Measurements from ENCODE around the gene SLC2A8.

SLC2A8 gene

GRCh38 chr9:127402401-127403090, 5.6 kb downstream of the SLC2A8 start:
- no peak for TF ChIP-seq GATA1 (IDR thresholded peaks at IDR 0.05; ENCODE audit: low read depth, low read length)
- no peak for TF ChIP-seq POLR2A (IDR thresholded peaks at IDR 0.05; ENCODE audit: low read length)
- DNase-seq, result no peak

DNA sequence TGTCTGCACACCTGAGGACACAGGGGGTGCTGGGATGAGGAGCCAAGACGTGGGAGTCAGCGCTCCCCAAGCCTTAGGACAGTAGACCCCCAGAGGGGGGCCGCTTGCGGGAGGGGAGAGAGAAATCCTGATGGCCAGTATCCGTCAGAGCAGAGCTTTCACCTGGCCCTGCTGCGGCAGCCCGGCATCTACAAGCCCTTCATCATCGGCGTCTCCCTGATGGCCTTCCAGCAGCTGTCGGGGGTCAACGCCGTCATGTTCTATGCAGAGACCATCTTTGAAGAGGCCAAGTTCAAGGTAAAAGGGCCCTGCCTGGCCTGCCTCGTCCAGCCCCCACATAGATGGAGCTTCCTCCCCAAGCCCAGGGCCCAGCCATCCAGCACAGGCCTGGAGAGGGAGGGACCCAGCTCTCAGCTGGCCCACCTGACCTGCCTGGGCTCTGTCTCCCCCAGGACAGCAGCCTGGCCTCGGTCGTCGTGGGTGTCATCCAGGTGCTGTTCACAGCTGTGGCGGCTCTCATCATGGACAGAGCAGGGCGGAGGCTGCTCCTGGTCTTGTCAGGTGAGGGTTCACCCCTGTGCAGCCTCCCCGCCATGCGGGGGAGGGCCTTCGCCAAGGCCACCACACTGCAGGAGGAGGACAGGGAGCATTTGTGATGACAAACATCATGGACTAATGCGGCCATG, 6.7 kb downstream of the SLC2A8 start:
- DNase-seq, result no peak
- TF ChIP-seq POLR2A (IDR thresholded peaks at IDR 0.05; ENCODE audit: low read length) (no peak), GATA1 (IDR thresholded peaks at IDR 0.05; ENCODE audit: low read depth, low read length) (no peak)

- TF ChIP-seq POLR2A (IDR thresholded peaks at IDR 0.05; ENCODE audit: low read length) (no peak), GATA1 (IDR thresholded peaks at IDR 0.05; ENCODE audit: low read depth, low read length) (no peak)
- DNase-seq, result no peak
Measured at GRCh38 chr9:127404631-127405030, 7.7 kb downstream of the SLC2A8 start.

- DNase-seq, result no peak
- no peak for TF ChIP-seq POLR2A (IDR thresholded peaks at IDR 0.05; ENCODE audit: low read length)
- no peak for TF ChIP-seq GATA1 (IDR thresholded peaks at IDR 0.05; ENCODE audit: low read depth, low read length)
Measured at GRCh38 chr9:127405344-127406125, 8.6 kb downstream of the SLC2A8 start.

GRCh38 chr9:127406799-127407491, 10.0 kb downstream of the SLC2A8 start:
- DNase-seq, result no peak
- no peak for TF ChIP-seq POLR2A (IDR thresholded peaks at IDR 0.05; ENCODE audit: low read length)
- TF ChIP-seq GATA1 (IDR thresholded peaks at IDR 0.05; ENCODE audit: low read depth, low read length), result no peak

GRCh38 chr9:127407492-127407843, 10.5 kb downstream of the SLC2A8 start:
- DNase-seq, result no peak
- TF ChIP-seq GATA1 (IDR thresholded peaks at IDR 0.05; ENCODE audit: low read depth, low read length) (no peak), POLR2A (IDR thresholded peaks at IDR 0.05; ENCODE audit: low read length) (no peak)

- TF ChIP-seq POLR2A (IDR thresholded peaks at IDR 0.05; ENCODE audit: low read length), result no peak
- no peak for TF ChIP-seq GATA1 (IDR thresholded peaks at IDR 0.05; ENCODE audit: low read depth, low read length)
- no peak for DNase-seq
Measured at GRCh38 chr9:127411122-127411521, 14.2 kb downstream of the SLC2A8 start.

DNA sequence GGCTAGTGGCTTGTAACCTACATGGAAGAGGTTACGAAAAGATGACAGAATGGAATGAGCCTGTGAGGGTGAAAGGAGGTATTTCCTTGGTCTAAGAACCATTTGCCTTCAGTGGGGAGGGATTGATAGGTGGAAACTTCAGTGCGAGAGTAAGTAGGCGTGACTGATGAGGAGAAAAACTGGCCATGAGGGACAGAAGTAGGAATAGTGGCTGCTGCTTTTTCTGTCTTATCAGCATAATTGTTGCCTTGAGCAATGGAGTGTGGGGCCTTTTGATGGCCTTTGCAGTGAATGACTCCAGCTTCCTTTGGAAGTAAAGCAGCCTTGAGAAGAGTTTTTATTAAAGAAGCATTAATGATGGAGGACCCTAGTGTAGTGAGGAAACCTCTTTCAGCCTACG, 18.2 kb downstream of the SLC2A8 start:
- TF ChIP-seq POLR2A (IDR thresholded peaks at IDR 0.05; ENCODE audit: low read length) (no peak), GATA1 (IDR thresholded peaks at IDR 0.05; ENCODE audit: low read depth, low read length) (no peak)
- no peak for DNase-seq

DNA sequence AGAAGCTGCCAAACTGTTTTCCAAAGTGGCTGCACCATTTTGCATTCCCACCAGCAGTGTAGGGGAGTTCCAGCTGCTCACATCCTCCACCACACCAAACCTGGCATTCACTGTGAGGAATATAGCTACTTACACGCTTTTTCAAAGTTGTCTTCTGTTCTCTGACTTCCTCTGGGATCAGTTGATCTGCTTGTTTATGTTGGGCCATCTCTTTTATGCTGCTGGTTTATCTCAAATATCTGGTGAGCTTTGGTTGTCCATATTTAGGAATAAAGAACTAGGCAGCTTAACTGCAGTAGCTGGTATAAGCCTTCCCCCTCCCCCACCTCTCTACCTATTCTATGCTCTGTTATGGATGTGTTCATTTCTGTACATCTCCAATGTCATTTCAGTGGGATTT, 18.7 kb downstream of the SLC2A8 start:
- no peak for DNase-seq
- TF ChIP-seq GATA1 (IDR thresholded peaks at IDR 0.05; ENCODE audit: low read depth, low read length) (no peak), POLR2A (IDR thresholded peaks at IDR 0.05; ENCODE audit: low read length) (no peak)

- TF ChIP-seq POLR2A (IDR thresholded peaks at IDR 0.05; ENCODE audit: low read length), result no peak
- TF ChIP-seq GATA1 (IDR thresholded peaks at IDR 0.05; ENCODE audit: low read depth, low read length), result no peak
- no peak for DNase-seq
Measured at GRCh38 chr9:127417131-127418036, 20.4 kb downstream of the SLC2A8 start.

- peak; percentile 60 to 62 for DNase-seq
- TF ChIP-seq GATA1 (IDR thresholded peaks at IDR 0.05; ENCODE audit: low read depth, low read length) (no peak), POLR2A (IDR thresholded peaks at IDR 0.05; ENCODE audit: low read length) (no peak)
Measured at GRCh38 chr9:127418037-127418471, 21.1 kb downstream of the SLC2A8 start.

DNA sequence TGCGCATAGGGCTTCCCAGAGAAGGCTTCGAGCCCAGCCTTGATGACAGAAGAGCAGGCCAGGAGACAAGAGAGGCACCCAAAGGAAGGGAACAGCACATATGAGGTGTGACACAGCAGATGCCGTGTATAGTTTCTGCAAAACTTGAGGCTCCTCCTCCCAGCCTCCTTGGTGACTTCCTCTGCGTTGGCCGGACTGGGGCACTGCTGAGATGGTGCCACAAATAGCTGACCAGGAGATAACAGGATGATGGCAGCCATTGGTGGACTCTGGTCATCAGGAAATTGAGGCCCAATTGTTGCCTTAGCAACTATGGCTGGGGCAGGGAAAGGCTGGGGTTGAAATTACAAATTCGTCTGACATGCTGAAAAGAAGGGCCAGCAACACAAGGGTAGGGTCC, 22.4 kb downstream of the SLC2A8 start:
- TF ChIP-seq POLR2A (IDR thresholded peaks at IDR 0.05; ENCODE audit: low read length), result no peak
- no peak for TF ChIP-seq GATA1 (IDR thresholded peaks at IDR 0.05; ENCODE audit: low read depth, low read length)
- peak; percentile 47 to 54 for DNase-seq

- TF ChIP-seq POLR2A (IDR thresholded peaks at IDR 0.05; ENCODE audit: low read length), result no peak
- TF ChIP-seq GATA1 (IDR thresholded peaks at IDR 0.05; ENCODE audit: low read depth, low read length), result no peak
- DNase-seq, result no peak
Measured at GRCh38 chr9:127421057-127421456, 24.1 kb downstream of the SLC2A8 start.
